Measurements from ENCODE around the gene MGAT4C. TPM values are rescaled to one million over a fixed set of nuclear protein-coding genes. Genes with fewer than 3 reads are reported as not detected.
"Not testable (repeated sequence)": the region's sequence is repeated elsewhere in the genome, so short reads cannot be mapped to it uniquely, and the experiment has no call there.

The MGAT4C gene
- total RNA-seq (not detected), polyA plus RNA-seq (not detected), total RNA-seq (not detected)

DNA sequence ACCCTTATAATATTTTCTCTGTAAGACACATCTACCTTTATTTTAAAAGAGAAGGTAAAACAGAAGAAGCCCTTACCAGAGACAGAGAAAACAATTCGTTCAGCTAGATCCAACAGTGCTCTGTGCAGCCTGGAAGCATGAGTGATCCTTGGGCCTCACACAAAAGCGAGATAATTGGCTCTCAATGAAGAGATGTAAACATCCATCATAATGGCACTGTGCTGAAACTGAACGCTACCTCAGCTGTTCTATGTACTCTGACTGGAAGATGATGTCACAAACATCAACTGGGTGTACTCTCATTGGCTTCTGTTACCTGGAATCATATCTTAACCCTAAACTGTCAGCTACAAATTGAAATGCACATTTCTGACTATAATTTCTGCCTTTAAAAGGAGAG, at the start of gene MGAT4C:
MGAT4C (minus strand) TSS at position 229 of the 400 bp plus-strand sequence.
- no peak for DNase-seq
- Mint-ChIP-seq H3K36me3 (no peaks in the 10 kb centered on the region), H3K4me3 (no peak within 1 kb of the TSS), H3K27me3 (no peaks in the 10 kb centered on the region), H3K27ac (no peak within 1 kb of the TSS), H3K4me1 (no peaks in the 10 kb centered on the region), H3K9me3 (no peaks in the 10 kb centered on the region)
- no peaks in the 10 kb centered on the region for H3K4me1 ChIP-seq (ENCODE audit: control insufficient read depth in 2 of 2, insufficient read depth in 2 of 2, low read length in 2 of 2)
- H3K27me3 ChIP-seq (ENCODE audit: control insufficient read depth in 2 of 2, insufficient read depth in 2 of 2, low read length in 2 of 2), result no peaks in the 10 kb centered on the region
- H3K4me3 ChIP-seq (ENCODE audit: low read length), result no peak within 1 kb of the TSS
- ATAC-seq, result no peak
- no peaks in the 10 kb centered on the region for H3K9me3 ChIP-seq (ENCODE audit: control insufficient read depth in 2 of 3, low read length in 3 of 3)
- CTCF ChIA-PET, result no interaction called here
- intact Hi-C loops (cut with micrococcal nuclease), result no loop called here
- POLR2A ChIA-PET, result no interaction called here
- H3K27ac ChIP-seq (ENCODE audit: low read depth, low read length), result no peak within 1 kb of the TSS
- no peaks in the 10 kb centered on the region for H3K36me3 ChIP-seq (ENCODE audit: control insufficient read depth in 2 of 3, insufficient read depth in 3 of 3, low read length in 3 of 3)

DNA sequence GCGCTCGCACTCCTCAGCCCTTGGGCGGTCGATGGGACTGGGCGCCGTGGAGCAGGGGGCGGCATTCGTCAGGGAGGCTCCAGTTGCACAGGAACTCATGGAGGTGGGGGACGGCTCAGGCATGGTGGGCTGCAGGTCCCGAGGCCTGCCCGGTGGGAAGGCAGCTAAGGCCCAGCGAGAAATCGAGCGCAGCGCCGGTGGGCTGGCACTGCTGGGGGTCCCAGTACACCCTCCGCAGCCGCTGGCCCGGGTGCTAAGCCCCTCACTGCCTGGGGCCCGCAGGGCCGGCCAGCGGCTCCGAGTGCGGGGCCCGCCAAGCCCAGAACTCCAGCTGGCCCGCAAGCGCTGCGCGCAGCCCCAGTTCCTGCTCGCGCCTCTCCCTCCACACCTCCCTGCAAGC, 40.2 kb upstream of the MGAT4C start:
- H3K4me1 ChIP-seq (ENCODE audit: control insufficient read depth in 2 of 2, insufficient read depth in 2 of 2, low read length in 2 of 2); H3K4me3 ChIP-seq (ENCODE audit: low read length); POLR2A ChIA-PET; H3K27ac Mint-ChIP-seq; ATAC-seq; H3K27me3 Mint-ChIP-seq; H3K9me3 Mint-ChIP-seq; H3K9me3 ChIP-seq (ENCODE audit: control insufficient read depth in 2 of 3, low read length in 3 of 3); intact Hi-C loops (cut with micrococcal nuclease); H3K4me1 Mint-ChIP-seq; H3K36me3 Mint-ChIP-seq; H3K4me3 Mint-ChIP-seq; H3K27me3 ChIP-seq (ENCODE audit: control insufficient read depth in 2 of 2, insufficient read depth in 2 of 2, low read length in 2 of 2); H3K36me3 ChIP-seq (ENCODE audit: control insufficient read depth in 2 of 3, insufficient read depth in 3 of 3, low read length in 3 of 3); DNase-seq; CTCF ChIA-PET; H3K27ac ChIP-seq (ENCODE audit: low read depth, low read length): not testable (repeated sequence)

DNA sequence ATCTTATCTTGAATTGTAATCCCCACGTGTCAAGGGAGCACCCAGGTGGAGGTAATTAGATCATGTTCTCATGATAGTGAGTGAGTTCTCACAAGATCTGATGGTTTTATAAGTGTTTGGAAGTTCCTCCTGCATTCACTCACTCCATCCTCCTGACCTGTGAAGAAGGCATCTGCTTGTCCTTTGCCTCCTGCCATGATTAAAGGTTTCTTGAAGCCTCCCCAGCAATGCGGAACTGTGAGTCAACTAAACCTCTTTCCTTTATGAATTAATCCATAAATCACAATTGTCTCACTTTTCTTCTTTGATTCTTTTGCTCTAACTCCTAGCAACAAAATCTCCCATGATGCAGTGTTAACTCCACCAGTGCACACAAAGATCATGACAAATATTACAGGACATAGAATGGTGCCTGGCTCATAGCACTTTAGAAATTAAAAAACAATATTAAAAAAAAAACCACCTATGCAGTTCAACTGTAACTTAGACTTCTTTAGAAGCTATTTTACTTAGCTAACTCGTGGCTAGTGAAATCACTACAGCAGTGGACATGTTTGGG, 37.6 kb upstream of the MGAT4C start:
- intact Hi-C loops (cut with micrococcal nuclease), result no loop called here
- no peak overlapping the region for H3K27ac Mint-ChIP-seq
- Histone ChIP-seq H3K27me3 (ENCODE audit: control insufficient read depth in 2 of 2, insufficient read depth in 2 of 2, low read length in 2 of 2) (no peaks in the 10 kb centered on the region), H3K36me3 (ENCODE audit: control insufficient read depth in 2 of 3, insufficient read depth in 3 of 3, low read length in 3 of 3) (no peaks in the 10 kb centered on the region), H3K9me3 (ENCODE audit: control insufficient read depth in 2 of 3, low read length in 3 of 3) (no peaks in the 10 kb centered on the region), H3K4me3 (ENCODE audit: low read length) (no peak overlapping the region), H3K27ac (ENCODE audit: low read depth, low read length) (no peak overlapping the region), H3K4me1 (ENCODE audit: control insufficient read depth in 2 of 2, insufficient read depth in 2 of 2, low read length in 2 of 2) (no peaks in the 10 kb centered on the region)
- no peak overlapping the region for H3K4me3 Mint-ChIP-seq
- POLR2A ChIA-PET, result no interaction called here
- no peaks in the 10 kb centered on the region for H3K36me3 Mint-ChIP-seq
- CTCF ChIA-PET, result no interaction called here
- peaks cover 0 to 15% (median 0%) of the 10 kb centered on the region in 11 donors for H3K9me3 Mint-ChIP-seq
- DNase-seq (no peak), ATAC-seq (no peak)
- no peaks in the 10 kb centered on the region for H3K27me3 Mint-ChIP-seq
- H3K4me1 Mint-ChIP-seq, result no peaks in the 10 kb centered on the region

DNA sequence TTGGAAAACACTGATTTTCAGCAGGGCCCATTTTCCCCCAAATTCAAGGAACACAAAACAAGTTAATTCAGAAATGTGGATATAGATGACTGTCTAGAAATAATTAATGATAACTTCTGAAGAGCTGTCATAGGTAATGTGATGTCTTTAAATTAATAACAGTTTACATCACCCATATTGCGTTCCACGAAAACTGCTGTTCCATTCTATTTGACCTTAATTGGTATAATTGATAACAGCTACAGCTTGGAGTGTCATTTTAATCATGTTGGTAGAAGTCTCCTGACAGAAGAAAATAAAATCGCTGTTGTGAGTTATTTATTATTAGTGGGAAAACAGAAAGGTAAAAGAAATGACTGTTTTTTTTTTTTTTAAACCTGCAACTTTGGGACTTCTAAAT, 36.3 kb upstream of the MGAT4C start:
- no peaks in the 10 kb centered on the region for H3K36me3 ChIP-seq (ENCODE audit: control insufficient read depth in 2 of 3, insufficient read depth in 3 of 3, low read length in 3 of 3)
- no peaks in the 10 kb centered on the region for H3K27me3 ChIP-seq (ENCODE audit: control insufficient read depth in 2 of 2, insufficient read depth in 2 of 2, low read length in 2 of 2)
- DNase-seq (no peak), ATAC-seq (no peak)
- Mint-ChIP-seq H3K9me3 (peaks cover 0 to 15% (median 0%) of the 10 kb centered on the region in 11 donors), H3K4me1 (no peaks in the 10 kb centered on the region), H3K36me3 (no peaks in the 10 kb centered on the region), H3K27me3 (no peaks in the 10 kb centered on the region), H3K27ac (no peak overlapping the region), H3K4me3 (no peak overlapping the region)
- CTCF ChIA-PET, result no interaction called here
- H3K4me1 ChIP-seq (ENCODE audit: control insufficient read depth in 2 of 2, insufficient read depth in 2 of 2, low read length in 2 of 2), result no peaks in the 10 kb centered on the region
- intact Hi-C loops (cut with micrococcal nuclease), result no loop called here
- H3K27ac ChIP-seq (ENCODE audit: low read depth, low read length), result no peak overlapping the region
- no peaks in the 10 kb centered on the region for H3K9me3 ChIP-seq (ENCODE audit: control insufficient read depth in 2 of 3, low read length in 3 of 3)
- POLR2A ChIA-PET, result no interaction called here
- no peak overlapping the region for H3K4me3 ChIP-seq (ENCODE audit: low read length)

DNA sequence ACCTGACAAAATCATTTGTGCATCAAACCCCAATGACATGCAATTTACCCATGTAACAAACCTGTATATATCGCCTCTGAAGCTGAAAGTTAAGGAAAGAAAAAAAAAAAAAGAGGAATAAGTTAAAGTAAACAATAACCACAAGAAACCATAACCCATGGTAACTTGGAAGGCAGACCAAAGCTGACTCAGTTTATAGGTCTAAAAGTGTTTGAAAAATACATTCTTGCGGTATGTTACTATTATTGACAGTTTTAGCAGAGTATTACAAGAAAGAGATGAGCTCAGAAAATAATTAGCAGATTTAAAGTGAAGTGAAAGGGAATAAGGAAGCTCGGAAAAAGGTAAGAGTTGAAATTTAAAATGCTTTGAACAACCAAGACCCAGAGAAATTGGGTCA, 34.4 kb upstream of the MGAT4C start:
- H3K4me3 Mint-ChIP-seq, result no peak overlapping the region
- intact Hi-C loops (cut with micrococcal nuclease), result no loop called here
- ATAC-seq, result no peak
- CTCF ChIA-PET, result no interaction called here
- Histone ChIP-seq H3K9me3 (ENCODE audit: control insufficient read depth in 2 of 3, low read length in 3 of 3) (no peaks in the 10 kb centered on the region), H3K36me3 (ENCODE audit: control insufficient read depth in 2 of 3, insufficient read depth in 3 of 3, low read length in 3 of 3) (no peaks in the 10 kb centered on the region), H3K27me3 (ENCODE audit: control insufficient read depth in 2 of 2, insufficient read depth in 2 of 2, low read length in 2 of 2) (no peaks in the 10 kb centered on the region), H3K27ac (ENCODE audit: low read depth, low read length) (no peak overlapping the region), H3K4me3 (ENCODE audit: low read length) (no peak overlapping the region), H3K4me1 (ENCODE audit: control insufficient read depth in 2 of 2, insufficient read depth in 2 of 2, low read length in 2 of 2) (no peaks in the 10 kb centered on the region)
- no peak for DNase-seq
- POLR2A ChIA-PET, result no interaction called here
- H3K27ac Mint-ChIP-seq, result no peak overlapping the region
- H3K9me3 Mint-ChIP-seq, result peaks cover 0 to 15% (median 0%) of the 10 kb centered on the region in 11 donors
- no peaks in the 10 kb centered on the region for H3K4me1 Mint-ChIP-seq
- no peaks in the 10 kb centered on the region for H3K27me3 Mint-ChIP-seq
- no peaks in the 10 kb centered on the region for H3K36me3 Mint-ChIP-seq

DNA sequence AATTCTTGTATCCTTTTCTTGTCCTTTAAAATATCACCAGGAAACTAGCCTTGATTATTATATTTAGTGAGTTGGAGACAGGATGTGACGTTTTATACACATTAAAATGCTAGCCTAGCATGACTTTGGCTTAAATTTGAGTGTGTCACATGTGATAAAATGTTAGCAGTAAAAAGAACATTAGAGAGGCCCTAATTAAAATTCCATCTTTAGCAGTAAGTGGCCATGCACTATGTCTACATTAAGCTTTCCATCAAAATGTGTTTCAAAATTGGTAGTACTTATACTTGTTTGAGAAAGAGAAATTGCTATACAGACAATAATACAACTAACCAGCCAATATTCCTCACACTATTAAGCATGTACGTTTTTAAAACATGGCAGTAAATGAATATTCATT, 29.9 kb upstream of the MGAT4C start:
- Histone ChIP-seq H3K27me3 (ENCODE audit: control insufficient read depth in 2 of 2, insufficient read depth in 2 of 2, low read length in 2 of 2) (no peaks in the 10 kb centered on the region), H3K27ac (ENCODE audit: low read depth, low read length) (no peak overlapping the region), H3K36me3 (ENCODE audit: control insufficient read depth in 2 of 3, insufficient read depth in 3 of 3, low read length in 3 of 3) (no peaks in the 10 kb centered on the region), H3K4me1 (ENCODE audit: control insufficient read depth in 2 of 2, insufficient read depth in 2 of 2, low read length in 2 of 2) (no peaks in the 10 kb centered on the region), H3K4me3 (ENCODE audit: low read length) (no peak overlapping the region), H3K9me3 (ENCODE audit: control insufficient read depth in 2 of 3, low read length in 3 of 3) (no peaks in the 10 kb centered on the region)
- intact Hi-C loops (cut with micrococcal nuclease), result no loop called here
- POLR2A ChIA-PET, result no interaction called here
- no peaks in the 10 kb centered on the region for H3K36me3 Mint-ChIP-seq
- H3K9me3 Mint-ChIP-seq, result peaks cover 0 to 5% (median 0%) of the 10 kb centered on the region in 11 donors
- H3K4me3 Mint-ChIP-seq, result no peak overlapping the region
- CTCF ChIA-PET, result no interaction called here
- ATAC-seq, result no peak
- no peaks in the 10 kb centered on the region for H3K27me3 Mint-ChIP-seq
- DNase-seq, result no peak
- H3K4me1 Mint-ChIP-seq, result no peaks in the 10 kb centered on the region
- no peak overlapping the region for H3K27ac Mint-ChIP-seq

DNA sequence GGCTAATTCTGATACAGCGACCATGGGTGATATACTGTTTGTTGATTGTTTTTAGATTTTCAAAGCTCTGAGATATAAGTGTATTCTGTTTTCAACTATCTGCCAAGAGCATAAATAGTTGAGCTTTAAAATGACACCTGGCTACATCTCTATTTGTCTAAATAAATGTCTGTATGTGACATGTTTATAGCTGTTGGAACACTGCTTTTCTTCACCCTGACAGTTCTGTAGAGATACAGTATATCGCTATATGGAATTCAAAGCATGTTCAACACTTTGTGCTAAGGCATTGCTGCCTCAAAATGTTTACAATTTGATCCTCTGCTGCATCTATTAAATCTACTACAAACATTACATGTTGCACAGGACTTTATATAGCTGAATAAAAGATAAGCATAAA, 27.4 kb upstream of the MGAT4C start:
- no peaks in the 10 kb centered on the region for H3K27me3 ChIP-seq (ENCODE audit: control insufficient read depth in 2 of 2, insufficient read depth in 2 of 2, low read length in 2 of 2)
- H3K27ac ChIP-seq (ENCODE audit: low read depth, low read length), result no peak overlapping the region
- H3K27me3 Mint-ChIP-seq, result no peaks in the 10 kb centered on the region
- no peaks in the 10 kb centered on the region for H3K36me3 Mint-ChIP-seq
- no peak overlapping the region for H3K4me3 ChIP-seq (ENCODE audit: low read length)
- H3K36me3 ChIP-seq (ENCODE audit: control insufficient read depth in 2 of 3, insufficient read depth in 3 of 3, low read length in 3 of 3), result no peaks in the 10 kb centered on the region
- no peaks in the 10 kb centered on the region for H3K4me1 ChIP-seq (ENCODE audit: control insufficient read depth in 2 of 2, insufficient read depth in 2 of 2, low read length in 2 of 2)
- ATAC-seq (no peak), DNase-seq (no peak)
- peaks cover 0 to 10% (median 0%) of the 10 kb centered on the region in 11 donors for H3K9me3 Mint-ChIP-seq
- ChIA-PET POLR2A (no interaction called here), CTCF (no interaction called here)
- intact Hi-C loops (cut with micrococcal nuclease), result no loop called here
- H3K4me1 Mint-ChIP-seq, result no peaks in the 10 kb centered on the region
- H3K27ac Mint-ChIP-seq, result no peak overlapping the region
- H3K4me3 Mint-ChIP-seq, result no peak overlapping the region
- H3K9me3 ChIP-seq (ENCODE audit: control insufficient read depth in 2 of 3, low read length in 3 of 3), result no peaks in the 10 kb centered on the region
